IMR-90 (cell line): Measurements from ENCODE around the gene MYH10. TPM values are rescaled to one million over a fixed set of nuclear protein-coding genes. Genes with fewer than 3 reads are reported as not detected.

Experiments used
- ATAC-seq: fragments of 200-7000 bp; cut with Tn5 transposase; 2 replicates; pipeline ENCODE4 v1.9.1; 2020; ENCODE audit warnings: low read depth, mild to moderate bottlenecking, moderate library complexity
- BruUV-seq: library from RNA; stranded (reverse); fragments of 400-500 nt; replicated peaks from 2 replicates; lab custom pipeline; 2021; lab: Mats Ljungman, UMichigan
- CTCF ChIA-PET: fragments of 300-600 bp; formaldehyde crosslinking; extraction: SDS; loops from one replicate; lab custom pipeline; 2021; ENCODE audit warnings: antibody characterized with exemption; lab: Yijun Ruan, JAX
- POLR2A ChIA-PET: fragments of 300-600 bp; sonication (Branson Sonifier 250); formaldehyde crosslinking; loops from one replicate; lab custom pipeline; 2022; ENCODE audit warnings: antibody characterized with exemption; ENCODE audit not compliant: unreplicated experiment; lab: Charles Lee
- DNase-seq: peaks from one replicate; pipeline ENCODE4 v3.0.0; 2013
- H2AFZ ChIP-seq: replicated peaks from 2 replicates; pipeline ENCODE3; 2013; ENCODE audit warnings: low read length, mild to moderate bottlenecking; ENCODE audit not compliant: poor library complexity
- H2AK5ac ChIP-seq: 2 replicates; pipeline ENCODE4 v1.6.1; 2013; ENCODE audit warnings: low read depth, low read length, inconsistent platforms
- H2AK9ac ChIP-seq: replicated peaks from 2 replicates; pipeline ENCODE3; 2013; ENCODE audit warnings: mild to moderate bottlenecking, low read depth, low read length, moderate library complexity; ENCODE audit not compliant: poor library complexity
- H2BK120ac ChIP-seq: 2 replicates; pipeline ENCODE4 v1.6.1; 2013; ENCODE audit warnings: low read depth, low read length, inconsistent platforms
- H2BK15ac ChIP-seq: 3 replicates; pipeline ENCODE4 v1.6.1; 2013; ENCODE audit warnings: low read depth, low read length, inconsistent platforms
- H2BK20ac ChIP-seq: 2 replicates; pipeline ENCODE4 v1.6.1; 2013; ENCODE audit warnings: low read depth, mild to moderate bottlenecking, inconsistent platforms, low read length, moderate library complexity
- H2BK5ac ChIP-seq: 2 replicates; pipeline ENCODE4 v1.6.1; 2013; ENCODE audit warnings: mild to moderate bottlenecking, low read depth, low read length, inconsistent platforms; ENCODE audit not compliant: poor library complexity, severe bottlenecking
- H3K14ac ChIP-seq: replicated peaks from 2 replicates; pipeline ENCODE4 v1.6.1; 2013; ENCODE audit warnings: low read depth, low read length, inconsistent platforms
- H3K18ac ChIP-seq: 2 replicates; pipeline ENCODE4 v1.6.1; 2013; ENCODE audit warnings: low read depth, low read length, control low read depth
- H3K23ac ChIP-seq: 2 replicates; pipeline ENCODE4 v1.6.1; 2013; ENCODE audit warnings: low read depth, low read length, inconsistent platforms
- H3K27ac ChIP-seq: 2 replicates; pipeline ENCODE4 v1.5.1; 2013; ENCODE audit warnings: mild to moderate bottlenecking, control low read depth, low read length; ENCODE audit not compliant: insufficient read depth
- H3K27me3 ChIP-seq: 2 replicates; pipeline ENCODE4 v1.6.1; 2013; ENCODE audit warnings: low read length; ENCODE audit not compliant: control insufficient read depth, insufficient read depth
- H3K36me3 ChIP-seq: 2 replicates; pipeline ENCODE4 v1.6.1; 2013; ENCODE audit warnings: low read length, mixed read lengths; ENCODE audit not compliant: control insufficient read depth, insufficient read depth
- H3K4ac ChIP-seq: 2 replicates; pipeline ENCODE4 v1.6.1; 2013; ENCODE audit warnings: low read depth, low read length, inconsistent platforms
- H3K4me1 ChIP-seq: 2 replicates; pipeline ENCODE4 v1.6.1; 2013; ENCODE audit warnings: low read length, mixed read lengths; ENCODE audit not compliant: control insufficient read depth, insufficient read depth
- H3K4me2 ChIP-seq: 2 replicates; pipeline ENCODE4 v1.6.1; 2013; ENCODE audit warnings: low read depth, mild to moderate bottlenecking, control low read depth, low read length, moderate library complexity
- H3K4me3 ChIP-seq: 2 replicates; pipeline ENCODE4 v1.5.1; 2013; ENCODE audit warnings: low read depth, mild to moderate bottlenecking, control low read depth, low read length, moderate library complexity; ENCODE audit not compliant: insufficient read depth
- H3K56ac ChIP-seq: 2 replicates; pipeline ENCODE4 v1.6.1; 2013; ENCODE audit warnings: low read length, inconsistent platforms; ENCODE audit not compliant: insufficient read depth; ENCODE audit errors: extremely low read depth
- H3K79me1 ChIP-seq, 2 experiments: 2 replicates each; pipeline ENCODE4 v1.6.1; 2013; ENCODE audit warnings: low read length in 2 of 2, inconsistent platforms in 1 of 2, low read depth in 1 of 2
- H3K9ac ChIP-seq: 2 replicates; pipeline ENCODE4 v1.6.1; 2013; ENCODE audit warnings: low read depth, low read length, control low read depth
- H3K9me1 ChIP-seq: 2 replicates; pipeline ENCODE4 v1.6.1; 2013; ENCODE audit warnings: low read length, inconsistent platforms; ENCODE audit not compliant: insufficient read depth
- H3K9me3 ChIP-seq: 2 replicates; pipeline ENCODE4 v1.6.1; 2013; ENCODE audit warnings: low read length; ENCODE audit not compliant: control insufficient read depth, insufficient read depth
- H4K20me1 ChIP-seq: 2 replicates; pipeline ENCODE4 v1.6.1; 2013; ENCODE audit warnings: low read length, inconsistent platforms; ENCODE audit not compliant: insufficient read depth
- H4K5ac ChIP-seq: 2 replicates; pipeline ENCODE4 v1.6.1; 2013; ENCODE audit warnings: mild to moderate bottlenecking, low read depth, low read length, control low read depth
- H4K8ac ChIP-seq, 2 experiments: 2 replicates each; pipeline ENCODE4 v1.6.1; 2013; ENCODE audit warnings: low read depth in 2 of 2, low read length in 2 of 2, control low read depth in 1 of 2, inconsistent platforms in 1 of 2
- H4K91ac ChIP-seq: 2 replicates; pipeline ENCODE4 v1.6.1; 2013; ENCODE audit warnings: low read depth, low read length, inconsistent platforms; ENCODE audit not compliant: insufficient read depth
- BHLHE40 ChIP-seq: fragments of 150-350 bp; IDR thresholded peaks from 2 replicates; pipeline ENCODE4 v1.6.1; 2016; ENCODE audit warnings: mild to moderate bottlenecking, low read depth, low read length
- CTCF ChIP-seq: conservative IDR thresholded peaks from 2 replicates; pipeline ENCODE4 v1.5.1; 2012; ENCODE audit warnings: mild to moderate bottlenecking, low read depth, low read length, improper control_type of control experiment
- FOS ChIP-seq: fragments of 150-350 bp; IDR thresholded peaks from 2 replicates; pipeline ENCODE4 v1.6.1; 2016; ENCODE audit warnings: low read depth, low read length
- MAFK ChIP-seq: IDR thresholded peaks from 2 replicates; pipeline ENCODE4 v1.6.1; 2012; ENCODE audit warnings: low read depth, low read length, improper control_type of control experiment
- MAZ ChIP-seq: IDR thresholded peaks from 2 replicates; pipeline ENCODE4 v1.6.1; 2012; ENCODE audit warnings: low read depth, mild to moderate bottlenecking, low read length, improper control_type of control experiment, moderate library complexity, borderline replicate concordance
- MXI1 ChIP-seq: IDR thresholded peaks from 2 replicates; pipeline ENCODE4 v1.6.1; 2012; ENCODE audit warnings: low read depth, mild to moderate bottlenecking, low read length, moderate library complexity, borderline replicate concordance
- RCOR1 ChIP-seq: IDR thresholded peaks from 2 replicates; pipeline ENCODE4 v1.6.1; 2012; ENCODE audit warnings: mild to moderate bottlenecking, low read length, improper control_type of control experiment; ENCODE audit not compliant: insufficient replicate concordance
- RFX5 ChIP-seq: IDR thresholded peaks from 2 replicates; pipeline ENCODE4 v1.8.0; 2012; ENCODE audit warnings: low read depth, mild to moderate bottlenecking, low read length, moderate library complexity
- SMC3 ChIP-seq: fragments of 150-350 bp; IDR thresholded peaks from 2 replicates; pipeline ENCODE4 v1.6.1; 2016; ENCODE audit warnings: low read depth, mild to moderate bottlenecking, antibody characterized with exemption, low read length, moderate library complexity
- WGBS, 2 experiments: methylation state at CpG; one replicate each; pipeline versions ENCODE4 v1.1.5 to v1.1.7; 2013; ENCODE audit warnings: missing lambda C conversion rate in 2 of 2; ENCODE audit not compliant: insufficient read length in 1 of 2; ENCODE audit errors: extremely low coverage in 2 of 2; 5-methylcytosine and 5-hydroxymethylcytosine counted together
- dilution Hi-C: fragments of 300-500 bp; cut with HindIII; formaldehyde crosslinking; loops from one replicate; pipeline ENCODE4 v1.14.3; 2018; ENCODE audit warnings: low sequenced_read_pairs; ENCODE audit not compliant: unreplicated experiment
- in situ Hi-C: fragments of 300-500 bp; cut with MboI; formaldehyde crosslinking; loops from 3 replicates; pipeline ENCODE4 v1.14.3; 2019; ENCODE audit warnings: low sequenced_read_pairs, inconsistent platforms, mixed read lengths
- intact Hi-C: fragments of 100-400 bp; cut with micrococcal nuclease; formaldehyde crosslinking; loops from 2 replicates; pipeline ENCODE4 v1.10.0; 2022
- polyA plus RNA-seq, 3 experiments: library from polyadenylated mRNA; depleted of rRNA; stranded (reverse); fragments of >200 nt; gene quantifications; 2 replicates each; pipeline ENCODE4 v1.2.3, GENCODE V29; 2012; ENCODE audit warnings: low replicate concordance in 1 of 3
- total RNA-seq: library from RNA; depleted of rRNA; stranded (reverse); fragments of >200 nt; gene quantifications from 2 replicates; pipeline ENCODE4 v1.2.3, GENCODE V29; 2012

Gene MYH10
- total and polyA plus RNA-seq, 2 of the 4 experiments (the other 2 are of a cell fraction): 71.2 to 95.2 TPM

- Histone ChIP-seq H3K9me1 (peaks cover 12% of the 10 kb centered on the region), H3K36me3 (peaks cover 8% of the 10 kb centered on the region), H3K23ac (no peak overlapping the region), H2BK20ac (no peak overlapping the region), H3K4me1 (no peaks in the 10 kb centered on the region; the same call in 1 of the 2 replicates), H2BK15ac (no peak overlapping the region), H3K4me2 (no peak overlapping the region), H3K56ac (no peak overlapping the region), H2AK9ac (no peak overlapping the region), H3K9me3 (no peaks in the 10 kb centered on the region), H3K27ac (no peak overlapping the region), H3K79me1 (peaks cover 34 to 38% of the 10 kb centered on the region in 2 experiments), H4K91ac (no peak overlapping the region), H3K18ac (no peak overlapping the region), H3K4me3 (no peak overlapping the region), H2BK5ac (no peak overlapping the region), H3K9ac (no peak overlapping the region), H3K27me3 (no peaks in the 10 kb centered on the region), H2AK5ac (no peak overlapping the region), H3K4ac (no peak overlapping the region), H4K5ac (no peak overlapping the region), H4K8ac (no peak overlapping the region), H3K14ac (no peak overlapping the region), H2AFZ (no peak overlapping the region), H4K20me1 (peaks cover 3% of the 10 kb centered on the region), H2BK120ac (no peak overlapping the region)
- ChIA-PET POLR2A (no interaction called here), CTCF (no interaction called here)
- TF ChIP-seq FOS (no peak), SMC3 (no peak), MAZ (no peak), BHLHE40 (no peak), RCOR1 (no peak), MAFK (no peak), CTCF (no peak), MXI1 (no peak), RFX5 (no peak)
- intact Hi-C loops: no loop called here
- BruUV-seq: no TSS peak
- no CpG with 5 or more reads among the region's 1 CpG for WGBS, 2 experiments
- dilution Hi-C loops: no loop called here
- no peak for DNase-seq
- ATAC-seq: no peak
- in situ Hi-C loops: no loop called here
Measured at GRCh38 chr17:8585911-8586310, 44.6 kb downstream of the MYH10 start.
